Fibroblast of the aortic adventitia (primary cell): ENCODE data around the gene AADAT. TPM values are rescaled to one million over a fixed set of nuclear protein-coding genes. Genes with fewer than 3 reads are reported as not detected.

Experiments used
- DNase-seq: peaks from one replicate; pipeline ENCODE4 v3.0.0-alpha.2; 2010; ENCODE audit warnings: low read depth
- H3K4me3 ChIP-seq: 2 replicates; pipeline ENCODE4 v1.5.1; 2011; ENCODE audit warnings: low read depth, mild to moderate bottlenecking, control low read depth, low read length, moderate library complexity
- total RNA-seq: library from RNA; depleted of rRNA; stranded (reverse); fragments of >200 nt; gene quantifications from 2 replicates; pipeline ENCODE4 v1.2.3, GENCODE V29; 2012; ENCODE audit warnings: low replicate concordance
- TF ChIP-seq, protein P1 (sequence below): IDR thresholded peaks from 2 replicates; pipeline ENCODE4 v1.5.1; 2011; ENCODE audit warnings: mild to moderate bottlenecking, low read length, control low read depth, inconsistent platforms; ENCODE audit not compliant: insufficient read depth

The AADAT gene
- total RNA-seq, 1 donor, result 6.2 TPM

DNA sequence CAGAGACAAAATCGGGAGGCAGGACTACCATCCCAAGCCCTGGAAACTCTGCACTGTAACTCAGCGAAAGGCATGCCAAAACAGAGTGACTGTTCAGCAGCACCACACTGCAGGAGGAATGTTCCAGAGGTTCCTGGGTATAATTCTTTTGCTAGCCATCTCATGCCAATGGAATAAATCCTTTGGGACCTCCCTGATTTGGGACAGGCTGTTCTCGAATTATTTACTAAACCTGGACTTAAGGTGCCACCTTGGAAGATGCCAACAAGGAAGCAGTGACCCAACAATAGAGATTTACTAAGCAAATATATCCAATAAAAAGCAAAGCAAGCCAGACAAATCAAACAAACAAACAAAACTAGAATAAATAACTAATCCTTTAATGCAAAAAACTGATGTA lies 9.3 kb downstream of the AADAT start:
- TF ChIP-seq, protein P1, sequence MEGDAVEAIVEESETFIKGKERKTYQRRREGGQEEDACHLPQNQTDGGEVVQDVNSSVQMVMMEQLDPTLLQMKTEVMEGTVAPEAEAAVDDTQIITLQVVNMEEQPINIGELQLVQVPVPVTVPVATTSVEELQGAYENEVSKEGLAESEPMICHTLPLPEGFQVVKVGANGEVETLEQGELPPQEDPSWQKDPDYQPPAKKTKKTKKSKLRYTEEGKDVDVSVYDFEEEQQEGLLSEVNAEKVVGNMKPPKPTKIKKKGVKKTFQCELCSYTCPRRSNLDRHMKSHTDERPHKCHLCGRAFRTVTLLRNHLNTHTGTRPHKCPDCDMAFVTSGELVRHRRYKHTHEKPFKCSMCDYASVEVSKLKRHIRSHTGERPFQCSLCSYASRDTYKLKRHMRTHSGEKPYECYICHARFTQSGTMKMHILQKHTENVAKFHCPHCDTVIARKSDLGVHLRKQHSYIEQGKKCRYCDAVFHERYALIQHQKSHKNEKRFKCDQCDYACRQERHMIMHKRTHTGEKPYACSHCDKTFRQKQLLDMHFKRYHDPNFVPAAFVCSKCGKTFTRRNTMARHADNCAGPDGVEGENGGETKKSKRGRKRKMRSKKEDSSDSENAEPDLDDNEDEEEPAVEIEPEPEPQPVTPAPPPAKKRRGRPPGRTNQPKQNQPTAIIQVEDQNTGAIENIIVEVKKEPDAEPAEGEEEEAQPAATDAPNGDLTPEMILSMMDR, result no peak
- DNase-seq, result no peak
- no peak overlapping the region for H3K4me3 ChIP-seq

DNA sequence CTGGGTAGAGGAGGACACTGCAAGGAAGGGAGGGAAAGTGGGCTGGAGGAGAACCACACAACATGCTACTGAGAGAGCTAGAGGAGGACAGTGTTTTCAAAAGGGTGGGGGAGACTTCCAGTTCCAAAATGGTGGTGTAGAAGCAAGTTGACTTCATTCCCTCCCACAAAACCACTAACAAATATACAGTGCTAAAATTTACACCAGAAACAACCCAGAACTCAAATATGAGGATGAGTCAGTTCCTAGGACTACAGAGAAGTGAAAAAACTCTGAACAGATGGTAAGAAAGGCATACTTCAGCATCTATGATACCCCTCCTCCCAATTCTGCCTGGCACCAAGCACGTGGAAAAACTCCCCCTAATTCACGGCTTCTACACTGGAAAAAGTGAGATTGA lies 9.8 kb downstream of the AADAT start:
- no peak for DNase-seq
- TF ChIP-seq, protein P1, result no peak
- no peak overlapping the region for H3K4me3 ChIP-seq

DNA sequence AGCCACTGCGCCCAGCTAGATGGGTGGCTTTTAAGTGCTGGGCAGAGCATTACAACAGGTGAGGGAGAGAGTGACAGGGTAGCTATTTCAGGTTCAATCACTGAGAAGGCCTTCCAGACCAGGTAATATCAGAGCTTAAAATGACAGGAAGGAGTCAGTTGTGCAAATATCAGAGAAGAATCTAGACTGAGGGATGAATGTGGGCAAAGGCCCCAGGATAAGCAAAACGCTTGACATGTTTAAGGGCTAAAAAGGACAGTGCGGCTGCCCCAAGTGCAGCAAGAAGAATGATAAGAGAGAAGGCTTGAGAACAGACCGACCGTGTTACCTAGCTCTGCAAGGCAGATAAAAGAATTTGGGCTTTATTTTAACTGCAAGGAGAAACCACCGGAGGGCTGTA lies 18.6 kb downstream of the AADAT start:
- H3K4me3 ChIP-seq, result no peak overlapping the region
- TF ChIP-seq, protein P1, result no peak
- no peak for DNase-seq

DNA sequence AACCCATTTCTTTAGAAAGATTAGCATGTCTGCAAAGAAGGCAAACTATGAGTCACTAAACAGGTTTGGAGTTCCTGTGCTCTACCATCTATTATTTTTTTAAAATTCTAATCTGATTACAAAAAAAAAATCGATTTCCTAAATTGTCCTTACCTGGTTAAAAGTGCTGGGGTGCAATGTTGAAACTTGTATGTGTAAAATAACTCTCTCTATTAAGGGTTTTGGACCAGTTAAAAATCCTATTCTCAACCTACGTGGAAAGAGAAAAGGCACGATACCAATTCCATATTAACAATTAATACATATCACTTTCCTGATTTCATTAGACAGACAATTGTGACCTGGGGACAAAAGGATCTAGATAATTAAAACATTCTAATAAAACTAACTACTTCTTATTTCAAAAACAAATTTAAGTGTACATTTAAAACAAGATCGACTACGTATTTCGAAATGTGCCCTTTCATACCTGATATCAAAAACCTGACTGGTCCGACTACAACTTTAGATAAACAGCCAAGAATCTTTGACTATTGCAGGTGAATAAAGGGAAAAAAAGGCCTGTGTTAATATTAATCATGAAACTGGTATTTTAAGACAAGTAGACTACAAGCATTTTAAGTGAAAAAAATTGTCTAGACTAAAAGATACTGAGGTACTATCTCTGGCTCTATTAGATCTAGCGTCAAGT lies 21.2 kb downstream of the AADAT start:
- no peak for DNase-seq
- H3K4me3 ChIP-seq, result no peak overlapping the region
- TF ChIP-seq, protein P1, result no peak

DNA sequence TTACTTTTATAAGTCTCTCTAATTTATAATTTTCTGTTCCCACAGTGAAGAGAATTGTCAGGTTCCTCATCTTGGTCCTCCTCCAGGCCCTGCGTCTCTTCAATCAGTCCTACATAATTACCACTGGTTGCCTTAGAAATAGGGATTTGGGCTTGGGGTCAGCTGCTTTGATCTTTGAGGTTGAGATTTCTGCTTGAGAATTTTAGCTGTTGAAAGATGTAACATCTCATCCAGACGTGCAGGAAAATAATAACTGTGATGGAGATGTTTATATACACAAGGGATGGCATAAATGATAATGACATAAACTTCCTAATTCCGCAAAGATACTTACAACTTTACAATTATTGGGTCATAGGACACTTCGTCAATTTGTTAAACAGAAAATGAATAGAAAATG lies 30.3 kb downstream of the AADAT start:
- TF ChIP-seq, protein P1, result no peak
- DNase-seq, result no peak
- H3K4me3 ChIP-seq, result no peak overlapping the region

DNA sequence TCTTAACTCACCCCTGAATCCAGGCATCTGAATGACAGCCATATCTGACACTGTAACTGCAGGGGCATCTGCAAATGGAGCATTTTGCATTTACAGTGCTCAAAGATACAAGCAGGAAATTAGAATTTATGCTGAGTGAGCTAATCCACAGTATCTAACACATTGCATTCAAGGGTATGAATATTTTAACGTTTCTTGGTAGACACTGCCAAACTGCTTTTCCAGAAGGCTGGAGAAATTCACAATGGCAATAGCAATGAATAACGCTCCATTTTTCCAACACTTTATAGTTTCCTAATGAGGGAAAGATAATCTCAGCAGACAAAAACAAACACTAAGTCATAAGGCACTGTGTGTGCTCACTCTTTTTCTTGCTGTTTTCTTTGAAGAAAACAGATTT lies 30.9 kb downstream of the AADAT start:
- TF ChIP-seq, protein P1, result no peak
- H3K4me3 ChIP-seq, result no peak overlapping the region

DNA sequence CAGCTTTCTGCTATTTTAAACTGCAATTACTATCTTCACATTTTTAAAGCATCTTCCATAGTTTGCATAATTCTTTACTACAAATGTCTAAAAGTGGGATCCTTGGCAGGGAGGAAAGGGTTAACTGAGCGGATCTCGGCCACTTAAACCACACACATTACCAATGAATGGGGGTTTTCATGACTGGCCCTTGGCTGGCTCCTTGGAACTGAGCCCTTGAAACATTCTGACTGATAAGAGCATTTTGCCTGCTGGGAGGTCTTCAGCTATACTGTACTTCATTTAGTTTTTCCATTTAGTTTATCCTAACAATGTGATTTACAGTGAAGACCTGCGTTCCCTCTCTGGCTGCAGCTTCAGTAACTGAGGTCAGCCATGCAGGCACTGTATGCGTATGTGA lies 31.9 kb downstream of the AADAT start:
- no peak for DNase-seq
- TF ChIP-seq, protein P1, result no peak
- no peak overlapping the region for H3K4me3 ChIP-seq

More for the DNA sequence above, 30.9 kb downstream of the AADAT start:
- DNase-seq, result no peak
